IPS-20b (cell line): ENCODE measurements around the gene ACTN1.

Experiments used
- H3K27ac ChIP-seq: one replicate; pipeline ENCODE4 v1.5.1; 2013; ENCODE audit warnings: low read length
- H3K27me3 ChIP-seq: 2 replicates; pipeline ENCODE4 v1.6.1; 2013; ENCODE audit warnings: mild to moderate bottlenecking, low read length, inconsistent platforms; ENCODE audit not compliant: insufficient read depth
- H3K36me3 ChIP-seq: 2 replicates; pipeline ENCODE4 v1.6.1; 2013; ENCODE audit warnings: low read depth, mild to moderate bottlenecking, inconsistent platforms, low read length, moderate library complexity; ENCODE audit not compliant: insufficient read depth
- H3K4me1 ChIP-seq: 2 replicates; pipeline ENCODE4 v1.6.1; 2013; ENCODE audit warnings: mild to moderate bottlenecking, control low read depth, inconsistent platforms, low read length, moderate library complexity; ENCODE audit not compliant: insufficient read depth
- H3K4me3 ChIP-seq: 2 replicates; pipeline ENCODE4 v1.5.1; 2013; ENCODE audit warnings: mild to moderate bottlenecking, low read length, inconsistent platforms
- H3K9ac ChIP-seq: 2 replicates; pipeline ENCODE4 v1.6.1; 2013; ENCODE audit warnings: low read depth, mild to moderate bottlenecking, inconsistent platforms, low read length, moderate library complexity
- H3K9me3 ChIP-seq: 2 replicates; pipeline ENCODE4 v1.6.1; 2013; ENCODE audit warnings: mild to moderate bottlenecking, low read depth, low read length, inconsistent platforms; ENCODE audit not compliant: insufficient read depth

The ACTN1 gene

DNA sequence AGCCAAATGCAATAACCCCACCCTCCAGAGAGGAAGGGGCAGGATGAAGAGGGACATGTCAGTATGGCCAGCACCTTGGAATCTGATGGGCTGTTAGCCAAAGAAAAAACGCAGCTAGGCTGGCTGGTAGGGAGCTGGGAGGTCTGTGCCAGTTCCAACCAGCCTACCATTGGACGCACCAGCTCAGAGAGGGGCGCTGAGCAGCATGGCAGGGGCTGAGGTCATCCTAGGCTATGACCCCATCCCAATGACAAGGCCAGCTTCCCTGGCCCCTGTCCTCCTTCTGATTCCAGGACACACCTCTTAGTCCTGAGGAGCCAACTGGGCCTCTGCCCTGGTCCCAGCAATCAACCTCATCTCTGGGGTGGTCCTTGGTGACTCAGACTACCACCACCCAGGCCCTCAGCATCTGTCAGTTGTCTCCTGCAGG, 12.2 kb downstream of the ACTN1 start:
- Histone ChIP-seq H3K27ac (no peak overlapping the region), H3K9ac (no peak overlapping the region), H3K4me1 (peaks cover 56% of the 10 kb centered on the region), H3K36me3 (peaks cover 30% of the 10 kb centered on the region), H3K9me3 (no peaks in the 10 kb centered on the region), H3K4me3 (no peak overlapping the region), H3K27me3 (no peaks in the 10 kb centered on the region)

DNA sequence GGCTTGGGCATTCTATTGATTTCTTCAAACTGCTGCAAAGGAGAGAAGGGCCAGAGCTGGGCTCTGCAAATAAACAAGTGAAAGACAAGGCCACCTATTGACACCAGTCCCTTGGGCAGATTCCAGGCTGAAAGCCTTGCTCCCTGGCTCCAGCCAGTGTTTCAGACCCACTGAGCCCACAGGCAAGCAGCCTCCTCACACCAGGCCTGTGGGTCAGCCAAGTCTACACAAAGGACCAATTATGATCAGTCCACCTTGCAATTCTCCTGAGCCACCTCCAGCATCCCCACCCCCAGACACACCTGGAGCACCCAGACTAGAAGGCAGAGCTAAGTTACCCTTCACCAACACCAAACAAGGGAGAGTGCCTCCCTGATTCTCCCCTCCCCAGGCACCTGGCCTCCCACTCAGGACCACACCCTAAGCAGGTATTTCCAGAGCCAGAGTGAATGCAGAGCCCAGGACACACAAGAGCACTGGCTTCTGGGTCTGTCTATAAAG, 13.8 kb downstream of the ACTN1 start:
- no peak overlapping the region for H3K9ac ChIP-seq
- peaks cover 42% of the 10 kb centered on the region for H3K4me1 ChIP-seq
- no peak overlapping the region for H3K27ac ChIP-seq
- H3K36me3 ChIP-seq: peaks cover 17% of the 10 kb centered on the region
- no peaks in the 10 kb centered on the region for H3K27me3 ChIP-seq
- H3K9me3 ChIP-seq: no peaks in the 10 kb centered on the region
- no peak overlapping the region for H3K4me3 ChIP-seq

DNA sequence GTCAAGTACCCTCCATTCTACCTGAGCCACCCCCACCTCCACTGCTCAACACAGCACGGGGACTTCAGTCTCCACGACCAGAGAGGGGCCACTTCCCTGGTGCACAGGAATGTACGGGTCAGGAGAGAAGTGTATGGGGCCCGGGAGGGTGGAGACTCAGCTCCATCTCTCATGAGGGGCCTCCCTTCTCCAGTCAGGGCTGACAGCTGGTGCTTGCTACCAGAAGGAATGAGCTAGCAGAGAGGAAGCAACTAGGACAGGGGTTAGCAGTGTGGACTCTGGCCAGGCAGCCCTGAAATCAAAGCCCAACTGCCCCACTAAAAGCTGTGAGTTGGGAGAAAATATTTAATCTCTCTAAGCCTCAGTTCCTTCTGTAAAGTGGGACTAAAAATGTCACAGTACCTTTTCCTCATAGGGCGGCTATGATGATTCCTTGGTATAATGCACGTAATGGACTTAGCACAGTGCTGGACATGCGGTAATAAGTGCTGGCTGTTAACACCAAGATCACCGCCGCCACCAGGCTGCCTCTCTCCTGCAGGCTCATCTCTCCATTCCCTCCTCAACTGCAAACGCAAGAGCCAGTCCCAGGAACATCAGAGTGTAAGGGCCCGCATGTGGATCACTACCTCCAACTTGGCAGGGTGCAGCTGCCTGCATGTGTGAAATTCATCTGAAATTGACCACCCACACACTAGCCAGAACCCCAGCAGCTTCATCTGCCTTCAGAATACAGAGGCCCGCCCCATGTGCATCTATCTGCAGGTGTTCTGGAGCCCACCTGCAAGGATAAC, 14.6 kb downstream of the ACTN1 start:
- Histone ChIP-seq H3K36me3 (peaks cover 17% of the 10 kb centered on the region), H3K27ac (no peak overlapping the region), H3K9ac (no peak overlapping the region), H3K27me3 (no peaks in the 10 kb centered on the region), H3K9me3 (no peaks in the 10 kb centered on the region), H3K4me1 (peaks cover 37% of the 10 kb centered on the region), H3K4me3 (no peak overlapping the region)

DNA sequence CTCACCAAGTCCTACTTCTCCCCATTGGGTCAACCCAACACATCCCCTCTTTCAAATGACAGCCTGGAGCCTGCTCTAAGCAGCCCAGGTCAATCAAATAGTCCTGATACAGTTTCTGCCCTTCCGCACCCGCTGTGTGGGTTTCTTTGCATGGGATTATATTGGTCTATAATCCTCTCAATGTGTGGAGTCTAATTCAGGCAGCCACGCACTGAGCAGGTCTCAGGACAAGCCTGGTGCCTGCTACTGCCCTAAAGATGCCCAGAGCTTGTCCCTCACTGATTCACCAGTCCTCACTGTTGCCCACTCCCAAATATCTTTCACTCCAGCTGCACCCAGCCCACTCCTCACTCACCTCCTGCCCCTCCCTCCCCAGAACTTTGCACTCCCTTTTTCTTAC, 16.4 kb downstream of the ACTN1 start:
- Histone ChIP-seq H3K4me1 (peaks cover 39% of the 10 kb centered on the region), H3K9me3 (no peaks in the 10 kb centered on the region)

DNA sequence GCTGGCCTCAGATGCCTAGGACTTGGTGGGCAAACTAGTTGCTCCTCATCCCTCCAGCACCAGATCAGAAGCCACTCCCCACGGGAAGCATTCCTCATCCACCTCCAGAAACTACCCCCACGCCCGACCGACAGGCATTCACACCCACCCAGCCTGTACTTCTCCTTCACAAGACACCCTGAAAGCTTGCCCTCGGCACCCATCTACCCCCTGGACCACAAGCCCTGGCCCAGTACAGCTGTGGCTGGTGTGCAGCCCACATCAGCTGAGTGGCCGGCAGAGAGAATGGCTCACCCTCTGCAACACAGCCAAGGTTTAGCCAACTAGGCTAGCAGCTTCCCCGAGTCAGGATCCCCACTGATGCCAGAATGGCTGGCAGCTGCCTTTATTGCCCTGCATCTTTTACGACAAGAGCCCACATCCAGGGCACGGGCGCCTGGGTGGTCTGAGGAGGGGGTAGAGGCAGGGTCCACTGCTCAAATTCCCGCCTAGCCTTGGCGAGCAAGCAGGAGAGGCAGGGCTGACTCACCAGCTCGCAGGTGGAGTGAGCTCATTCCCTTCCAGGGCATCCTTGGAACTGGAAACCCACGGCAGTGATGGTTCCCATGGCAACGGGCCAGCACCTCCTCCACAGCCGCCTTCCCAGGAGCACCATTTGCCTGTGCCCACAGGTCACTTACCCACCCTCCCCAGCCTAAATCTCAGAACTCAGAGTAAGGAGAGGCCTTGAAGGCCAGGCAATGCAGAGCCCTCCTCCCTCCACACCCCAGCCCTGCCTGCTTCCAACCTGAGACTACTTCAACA, 17.1 kb downstream of the ACTN1 start:
- Histone ChIP-seq H3K9ac (no peak overlapping the region), H3K9me3 (no peaks in the 10 kb centered on the region), H3K4me1 (peaks cover 40% of the 10 kb centered on the region), H3K27ac (no peak overlapping the region), H3K36me3 (peaks cover 23% of the 10 kb centered on the region), H3K4me3 (no peak overlapping the region), H3K27me3 (no peaks in the 10 kb centered on the region)

More for the DNA sequence above, 16.4 kb downstream of the ACTN1 start:
- Histone ChIP-seq H3K36me3 (peaks cover 22% of the 10 kb centered on the region), H3K9ac (no peak overlapping the region), H3K27ac (no peak overlapping the region), H3K4me3 (no peak overlapping the region), H3K27me3 (no peaks in the 10 kb centered on the region)

DNA sequence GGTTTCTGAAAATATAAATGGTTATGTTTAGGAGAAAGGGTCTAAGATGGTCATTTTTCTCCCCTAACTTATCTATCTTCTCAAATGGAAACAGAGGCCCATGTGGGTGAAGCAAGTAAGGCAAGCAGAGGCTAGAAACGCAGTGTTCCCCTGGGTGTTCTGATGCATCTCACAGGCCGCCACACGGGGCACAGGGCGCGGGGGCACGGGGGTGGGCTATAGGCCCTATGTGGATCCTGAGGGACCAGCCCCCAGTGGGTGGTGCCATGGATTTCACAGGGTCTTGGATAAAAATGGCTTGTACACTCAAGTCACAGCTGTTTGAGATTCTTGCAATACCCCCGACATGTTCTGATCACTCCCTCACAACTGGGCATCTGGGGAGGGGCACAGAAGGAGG, 17.7 kb downstream of the ACTN1 start:
- Histone ChIP-seq H3K27me3 (no peaks in the 10 kb centered on the region), H3K9me3 (no peaks in the 10 kb centered on the region), H3K4me1 (peaks cover 44% of the 10 kb centered on the region), H3K27ac (no peak overlapping the region), H3K4me3 (no peak overlapping the region), H3K9ac (no peak overlapping the region), H3K36me3 (peaks cover 27% of the 10 kb centered on the region)

DNA sequence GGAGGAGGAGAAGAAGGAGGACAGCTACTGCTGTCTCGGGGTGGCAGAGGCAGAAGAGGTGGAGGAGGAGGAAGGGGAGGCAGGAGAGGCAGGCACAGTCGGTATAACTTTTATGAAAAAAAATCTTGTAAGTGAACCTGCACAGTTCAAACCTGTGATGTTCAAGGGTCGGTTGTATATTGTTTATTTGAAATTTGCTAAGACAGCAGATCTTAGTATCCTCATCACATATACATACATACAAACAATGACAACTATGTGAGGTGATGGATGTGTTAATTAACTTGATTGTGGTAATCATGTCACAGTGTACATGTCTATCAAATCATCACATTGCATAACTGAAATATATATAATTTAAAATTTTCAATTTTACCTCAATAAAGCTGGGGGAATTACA, 19.0 kb downstream of the ACTN1 start:
- no peaks in the 10 kb centered on the region for H3K9me3 ChIP-seq
- H3K36me3 ChIP-seq: peaks cover 33% of the 10 kb centered on the region
- H3K4me3 ChIP-seq: no peak overlapping the region
- peaks cover 48% of the 10 kb centered on the region for H3K4me1 ChIP-seq
- H3K27ac ChIP-seq: no peak overlapping the region
- no peak overlapping the region for H3K9ac ChIP-seq
- H3K27me3 ChIP-seq: no peaks in the 10 kb centered on the region

DNA sequence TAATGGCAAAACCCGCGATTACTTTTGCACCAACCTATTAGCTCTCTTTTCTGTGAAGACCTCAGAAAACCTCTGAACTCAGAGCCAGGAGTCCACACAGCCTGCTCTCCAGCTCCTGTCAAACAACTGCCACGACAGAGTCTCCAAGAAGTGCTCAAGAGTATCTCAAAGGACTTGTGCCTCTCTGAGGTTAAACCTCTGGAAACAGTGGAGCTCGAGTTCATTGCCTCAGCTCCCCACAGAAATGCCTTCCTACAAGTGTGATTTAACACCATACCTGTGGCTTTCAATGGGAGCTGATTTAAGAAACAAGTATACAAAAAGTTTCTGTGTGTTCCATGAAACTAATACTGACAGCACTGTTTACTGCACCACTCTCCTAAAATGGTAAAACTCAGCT, 20.1 kb downstream of the ACTN1 start:
- peaks cover 33% of the 10 kb centered on the region for H3K36me3 ChIP-seq
- H3K4me1 ChIP-seq: peaks cover 48% of the 10 kb centered on the region
- H3K9me3 ChIP-seq: no peaks in the 10 kb centered on the region
- no peak overlapping the region for H3K9ac ChIP-seq
- H3K4me3 ChIP-seq: no peak overlapping the region
- no peak overlapping the region for H3K27ac ChIP-seq
- no peaks in the 10 kb centered on the region for H3K27me3 ChIP-seq

DNA sequence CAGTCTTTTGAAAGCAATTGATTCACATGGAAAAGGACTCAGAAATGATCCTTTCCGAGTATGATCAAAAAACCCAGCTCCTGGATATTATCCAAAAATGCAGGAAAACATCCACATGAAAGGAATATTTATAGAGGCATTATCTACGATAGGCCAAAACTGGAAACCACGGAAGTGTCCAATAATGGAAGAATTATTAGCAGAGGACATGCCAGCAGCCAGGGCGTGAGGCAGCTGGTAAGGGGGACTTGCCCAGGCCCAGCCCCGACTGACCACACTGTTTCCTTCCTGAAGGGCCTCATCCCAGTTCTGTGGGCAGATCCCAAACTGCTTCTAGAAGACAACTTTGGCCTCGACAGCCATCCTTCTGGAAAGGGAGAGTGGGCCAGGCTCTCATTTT, 20.5 kb downstream of the ACTN1 start:
- H3K27me3 ChIP-seq: no peaks in the 10 kb centered on the region
- H3K36me3 ChIP-seq: peaks cover 31% of the 10 kb centered on the region
- H3K9me3 ChIP-seq: no peaks in the 10 kb centered on the region
- no peak overlapping the region for H3K4me3 ChIP-seq
- H3K9ac ChIP-seq: no peak overlapping the region
- no peak overlapping the region for H3K27ac ChIP-seq
- peaks cover 43% of the 10 kb centered on the region for H3K4me1 ChIP-seq

DNA sequence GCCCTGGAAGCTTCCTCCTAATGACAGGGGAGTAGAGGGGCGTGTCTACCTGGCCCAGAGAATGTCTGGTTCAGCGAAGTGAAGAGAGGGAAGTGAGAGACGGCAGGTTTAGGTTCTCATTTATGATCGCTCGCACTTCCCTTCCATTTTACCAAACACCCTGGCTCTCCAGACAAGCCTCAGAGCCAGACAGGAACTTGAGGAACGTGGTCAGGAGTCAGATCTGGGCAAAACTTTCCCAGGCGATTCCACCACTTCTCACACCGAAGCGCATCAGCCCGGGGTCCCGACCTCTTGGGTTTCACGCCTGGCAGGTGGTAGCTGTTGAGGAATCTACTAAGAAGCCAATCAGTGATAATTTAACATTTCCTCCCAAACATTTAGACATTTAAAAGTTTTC, 21.3 kb downstream of the ACTN1 start:
- H3K9ac ChIP-seq: no peak overlapping the region
- peaks cover 24% of the 10 kb centered on the region for H3K36me3 ChIP-seq
- H3K27ac ChIP-seq: no peak overlapping the region
- no peaks in the 10 kb centered on the region for H3K9me3 ChIP-seq
- H3K4me3 ChIP-seq: no peak overlapping the region
- peaks cover 42% of the 10 kb centered on the region for H3K4me1 ChIP-seq
- H3K27me3 ChIP-seq: no peaks in the 10 kb centered on the region

DNA sequence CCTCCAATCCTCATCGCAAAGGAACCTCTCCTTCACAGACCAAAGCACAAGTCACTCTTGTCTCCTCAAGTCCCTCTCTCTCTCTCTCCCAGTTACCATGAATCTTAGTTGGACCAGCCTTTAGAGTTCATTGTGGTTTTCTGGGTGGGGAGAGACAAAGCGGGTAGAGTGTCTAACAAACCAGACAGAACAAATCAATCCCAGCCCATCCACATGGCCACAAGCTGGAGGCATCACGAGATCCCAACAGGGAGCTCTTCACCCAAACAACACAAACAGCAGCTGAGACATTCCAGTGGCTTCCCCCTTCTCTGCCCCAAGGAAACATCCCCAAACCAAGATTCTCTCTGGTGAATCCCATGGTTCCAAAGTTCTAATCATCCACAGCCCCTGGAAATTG, 22.4 kb downstream of the ACTN1 start:
- no peak overlapping the region for H3K4me3 ChIP-seq
- no peak overlapping the region for H3K27ac ChIP-seq
- H3K36me3 ChIP-seq: peaks cover 24% of the 10 kb centered on the region

DNA sequence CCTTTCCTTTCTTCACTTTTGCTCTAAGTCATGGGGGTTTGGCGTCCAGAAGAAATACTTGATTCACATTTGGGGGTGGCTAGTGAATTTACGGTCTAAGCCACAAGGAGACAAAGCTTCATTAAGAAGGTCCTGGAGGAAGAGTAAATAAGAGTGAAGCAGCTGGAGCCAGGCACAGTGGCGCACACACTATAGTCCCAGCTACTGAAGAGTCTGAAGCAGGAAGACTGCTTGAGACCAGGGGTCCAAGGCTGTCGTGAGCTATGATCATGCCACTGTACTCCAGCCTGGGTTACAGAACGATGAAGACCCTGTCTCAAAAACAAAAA, 23.3 kb downstream of the ACTN1 start:
- H3K27ac ChIP-seq: no peak overlapping the region
- H3K36me3 ChIP-seq: peaks cover 24% of the 10 kb centered on the region
- H3K27me3 ChIP-seq: no peaks in the 10 kb centered on the region
- H3K9ac ChIP-seq: no peak overlapping the region
- no peak overlapping the region for H3K4me3 ChIP-seq
- peaks cover 35% of the 10 kb centered on the region for H3K4me1 ChIP-seq
- H3K9me3 ChIP-seq: no peaks in the 10 kb centered on the region

More for the DNA sequence above, 22.4 kb downstream of the ACTN1 start:
- H3K9ac ChIP-seq: no peak overlapping the region
- H3K27me3 ChIP-seq: no peaks in the 10 kb centered on the region
- no peaks in the 10 kb centered on the region for H3K9me3 ChIP-seq
- H3K4me1 ChIP-seq: peaks cover 35% of the 10 kb centered on the region
